Measurements from ENCODE around the gene CDH12.

Gene CDH12

GRCh38 chr5:22560147-22560546 is 293.0 kb downstream of the CDH12 start:
- no peak for FAIRE-seq
- DNase-seq (ENCODE audit: insufficient read length, low spot score), result no peak
- no peak for TF ChIP-seq CTCF (IDR thresholded peaks at IDR 0.05; ENCODE audit: insufficient read depth, missing control alignments)

DNA sequence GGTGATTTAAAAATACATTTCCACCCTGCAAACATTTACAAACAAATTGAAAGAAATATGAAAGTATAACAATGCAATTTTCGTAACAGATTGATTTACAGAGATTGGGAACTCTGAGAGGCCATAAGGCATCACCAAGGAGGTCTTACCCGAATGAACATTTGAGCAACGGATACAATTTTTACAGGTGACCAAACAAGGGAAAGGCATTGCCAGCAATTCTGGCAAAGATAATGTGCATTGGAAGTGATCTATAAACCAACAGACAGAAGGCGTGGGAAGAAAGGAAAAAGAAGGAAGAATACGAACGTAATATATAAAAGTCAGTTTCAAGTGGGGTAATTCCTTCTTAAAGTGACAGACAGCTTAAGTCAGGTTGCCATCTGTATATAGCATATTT is 295.9 kb downstream of the CDH12 start:
- no peak for FAIRE-seq
- no peak for DNase-seq (ENCODE audit: insufficient read length, low spot score)
- TF ChIP-seq CTCF (IDR thresholded peaks at IDR 0.05; ENCODE audit: insufficient read depth, missing control alignments), result no peak

- FAIRE-seq, result no peak
- TF ChIP-seq CTCF (IDR thresholded peaks at IDR 0.05; ENCODE audit: insufficient read depth, missing control alignments), result no peak
These were observed 298.7 kb downstream of the CDH12 start for GRCh38 chr5:22554475-22554874.

GRCh38 chr5:22549876-22550671 is 303.1 kb downstream of the CDH12 start:
- DNase-seq (ENCODE audit: insufficient read length, low spot score), result no peak
- no peak for FAIRE-seq
- no peak for TF ChIP-seq CTCF (IDR thresholded peaks at IDR 0.05; ENCODE audit: insufficient read depth, missing control alignments)

More at GRCh38 chr5:22554475-22554874, 298.7 kb downstream of the CDH12 start:
- no peak for DNase-seq (ENCODE audit: insufficient read length, low spot score)

DNA sequence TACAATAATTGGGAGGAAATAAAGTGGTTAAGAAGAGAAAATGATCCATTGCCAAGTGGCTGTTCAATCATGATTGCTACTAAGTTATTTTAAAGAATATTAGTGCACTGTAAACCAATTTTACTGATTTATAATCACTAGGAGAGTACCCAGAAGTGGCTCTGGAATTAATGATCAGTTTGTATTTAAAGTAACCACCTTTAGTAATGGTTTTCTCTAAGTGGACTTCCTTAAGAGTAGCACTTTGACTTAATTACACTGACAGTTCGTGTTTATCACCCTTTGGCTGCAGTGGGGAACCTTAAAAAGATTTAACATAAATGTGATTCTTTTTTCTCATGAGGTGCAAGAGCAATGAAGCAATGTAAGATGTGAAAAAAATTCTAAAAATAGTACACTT is 310.8 kb downstream of the CDH12 start:
- FAIRE-seq, result no peak
- TF ChIP-seq CTCF (IDR thresholded peaks at IDR 0.05; ENCODE audit: insufficient read depth, missing control alignments), result no peak

DNA sequence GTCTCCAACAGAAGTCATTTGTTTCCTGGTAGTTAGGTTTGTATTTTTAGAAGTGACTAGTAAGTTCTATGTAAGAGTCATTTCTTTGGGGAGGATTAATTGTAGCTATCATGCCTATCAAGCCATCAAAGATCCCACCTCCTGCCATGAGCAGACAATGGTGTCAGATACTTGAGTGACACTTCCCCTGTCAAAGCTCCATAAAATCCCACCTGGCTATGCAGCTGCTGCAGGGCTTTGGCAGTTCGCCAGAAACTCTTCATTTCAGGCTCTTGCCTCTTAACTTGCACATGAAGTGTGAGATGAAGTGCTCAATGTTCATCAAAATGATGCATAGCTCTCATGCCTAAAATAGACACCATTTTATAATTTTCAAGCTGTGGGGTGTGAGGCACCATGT is 312.1 kb downstream of the CDH12 start:
- FAIRE-seq (no peak), DNase-seq (ENCODE audit: insufficient read length, low spot score) (no peak)
- no peak for TF ChIP-seq CTCF (IDR thresholded peaks at IDR 0.05; ENCODE audit: insufficient read depth, missing control alignments)

More for the DNA sequence above, 310.8 kb downstream of the CDH12 start:
- no peak for DNase-seq (ENCODE audit: insufficient read length, low spot score)

DNA sequence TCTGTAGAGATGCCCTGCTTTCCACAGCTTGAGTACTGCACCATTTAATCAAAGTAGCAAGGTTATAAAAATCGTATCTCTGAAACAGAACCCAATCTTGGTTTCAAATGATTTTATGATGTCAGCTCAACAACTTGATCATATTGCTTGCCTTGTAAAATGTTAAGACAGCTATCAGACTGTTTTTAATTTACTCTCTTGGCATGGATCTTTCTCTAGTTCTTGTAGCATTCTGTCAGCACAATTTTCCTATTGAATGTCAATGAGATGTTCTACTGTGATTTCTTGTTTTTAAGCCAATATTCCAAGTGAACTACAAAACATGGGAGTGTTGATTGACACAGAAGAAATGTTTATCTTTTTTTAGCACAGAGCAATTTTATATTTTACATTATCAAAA is 313.4 kb downstream of the CDH12 start:
- DNase-seq (ENCODE audit: insufficient read length, low spot score) (no peak), FAIRE-seq (no peak)
- TF ChIP-seq CTCF (IDR thresholded peaks at IDR 0.05; ENCODE audit: insufficient read depth, missing control alignments), result no peak

Measured in D721Med (cell line).